Bronchial epithelial cell (primary cell): ENCODE data around the gene KIAA0753. TPM values are rescaled to one million over a fixed set of nuclear protein-coding genes. Genes with fewer than 3 reads are reported as not detected.

ENCODE experiments used
- DNase-seq: peaks from one replicate; pipeline ENCODE4 v3.0.0-alpha.2; 2010; ENCODE audit warnings: low read depth
- FAIRE-seq: peaks from 2 replicates; lab custom pipeline; 2011; peaks lifted over from hg19 to GRCh38; lab: Jason Lieb, UNC
- H3K27me3 ChIP-seq: 2 replicates; pipeline ENCODE4 v1.5.1; 2011; ENCODE audit warnings: low read length; ENCODE audit not compliant: control insufficient read depth, insufficient read depth
- H3K36me3 ChIP-seq: 2 replicates; pipeline ENCODE4 v1.5.1; 2011; ENCODE audit warnings: low read length; ENCODE audit not compliant: control insufficient read depth, insufficient read depth
- H3K4me3 ChIP-seq: 2 replicates; pipeline ENCODE4 v1.5.1; 2011; ENCODE audit warnings: mild to moderate bottlenecking, low read depth, low read length, control low read depth
- total RNA-seq: library from RNA; depleted of rRNA; stranded (reverse); fragments of >200 nt; gene quantifications from 2 replicates; pipeline ENCODE4 v1.2.1, GENCODE V29; 2014
- TF ChIP-seq, protein P1 (sequence below): IDR thresholded peaks from 2 replicates; pipeline ENCODE4 v1.5.1; 2011; ENCODE audit warnings: mild to moderate bottlenecking, moderate library complexity, low read length, control low read depth, inconsistent platforms; ENCODE audit not compliant: insufficient read depth, severe bottlenecking

Gene KIAA0753
- total RNA-seq, 1 donor from 2014 or later, result 6.6 TPM

DNA sequence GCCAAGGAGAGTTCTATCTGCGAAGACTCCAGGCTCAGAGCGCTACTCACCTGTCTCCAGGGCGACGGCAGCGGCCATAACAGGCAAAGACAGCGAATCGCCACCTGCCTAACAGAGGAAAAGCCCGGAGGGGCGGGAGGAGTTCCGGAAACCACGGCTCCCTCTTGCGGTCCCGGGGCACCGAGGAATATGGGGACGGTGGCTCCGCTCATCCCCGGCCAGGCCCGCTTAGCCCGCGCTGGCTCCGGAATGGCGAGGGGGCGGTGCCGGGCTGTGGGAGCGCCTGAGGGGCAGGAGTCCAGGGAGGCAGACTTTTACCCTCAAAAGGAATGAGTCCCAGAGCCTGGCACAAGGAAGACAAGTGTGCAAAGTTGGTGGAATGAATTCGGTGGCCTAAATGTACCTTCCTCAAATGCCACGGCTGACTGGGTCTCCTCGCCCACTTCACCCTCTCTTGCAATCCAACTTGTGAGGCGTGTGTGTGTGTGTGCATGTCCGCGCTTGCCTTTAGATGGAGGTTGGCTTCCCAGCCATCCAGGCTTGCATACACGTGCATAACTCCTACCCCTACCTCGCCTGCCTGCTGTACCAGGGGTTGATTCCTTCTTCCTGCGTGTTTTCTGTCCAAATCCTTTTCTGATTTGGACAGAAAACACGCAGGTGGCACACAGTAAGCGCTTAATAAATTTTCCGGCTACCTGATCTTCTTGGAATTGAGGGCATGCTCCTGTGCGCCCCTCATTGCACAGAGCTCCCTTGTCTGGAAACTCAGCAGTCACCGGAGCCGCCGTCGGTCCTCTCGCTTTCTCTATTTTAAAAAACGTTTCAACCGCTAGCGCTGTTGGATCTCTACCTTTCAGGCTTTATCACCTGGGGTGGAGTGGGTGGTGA lies 14.6 kb upstream of the KIAA0753 start:
- FAIRE-seq, result peak; percentile 80
- peak; percentile 84 for DNase-seq
- TF ChIP-seq, protein P1, sequence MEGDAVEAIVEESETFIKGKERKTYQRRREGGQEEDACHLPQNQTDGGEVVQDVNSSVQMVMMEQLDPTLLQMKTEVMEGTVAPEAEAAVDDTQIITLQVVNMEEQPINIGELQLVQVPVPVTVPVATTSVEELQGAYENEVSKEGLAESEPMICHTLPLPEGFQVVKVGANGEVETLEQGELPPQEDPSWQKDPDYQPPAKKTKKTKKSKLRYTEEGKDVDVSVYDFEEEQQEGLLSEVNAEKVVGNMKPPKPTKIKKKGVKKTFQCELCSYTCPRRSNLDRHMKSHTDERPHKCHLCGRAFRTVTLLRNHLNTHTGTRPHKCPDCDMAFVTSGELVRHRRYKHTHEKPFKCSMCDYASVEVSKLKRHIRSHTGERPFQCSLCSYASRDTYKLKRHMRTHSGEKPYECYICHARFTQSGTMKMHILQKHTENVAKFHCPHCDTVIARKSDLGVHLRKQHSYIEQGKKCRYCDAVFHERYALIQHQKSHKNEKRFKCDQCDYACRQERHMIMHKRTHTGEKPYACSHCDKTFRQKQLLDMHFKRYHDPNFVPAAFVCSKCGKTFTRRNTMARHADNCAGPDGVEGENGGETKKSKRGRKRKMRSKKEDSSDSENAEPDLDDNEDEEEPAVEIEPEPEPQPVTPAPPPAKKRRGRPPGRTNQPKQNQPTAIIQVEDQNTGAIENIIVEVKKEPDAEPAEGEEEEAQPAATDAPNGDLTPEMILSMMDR, result no peak
- Histone ChIP-seq H3K36me3 (no peaks in the 10 kb centered on the region), H3K4me3 (peak overlapping the region; percentile 50), H3K27me3 (no peaks in the 10 kb centered on the region)

DNA sequence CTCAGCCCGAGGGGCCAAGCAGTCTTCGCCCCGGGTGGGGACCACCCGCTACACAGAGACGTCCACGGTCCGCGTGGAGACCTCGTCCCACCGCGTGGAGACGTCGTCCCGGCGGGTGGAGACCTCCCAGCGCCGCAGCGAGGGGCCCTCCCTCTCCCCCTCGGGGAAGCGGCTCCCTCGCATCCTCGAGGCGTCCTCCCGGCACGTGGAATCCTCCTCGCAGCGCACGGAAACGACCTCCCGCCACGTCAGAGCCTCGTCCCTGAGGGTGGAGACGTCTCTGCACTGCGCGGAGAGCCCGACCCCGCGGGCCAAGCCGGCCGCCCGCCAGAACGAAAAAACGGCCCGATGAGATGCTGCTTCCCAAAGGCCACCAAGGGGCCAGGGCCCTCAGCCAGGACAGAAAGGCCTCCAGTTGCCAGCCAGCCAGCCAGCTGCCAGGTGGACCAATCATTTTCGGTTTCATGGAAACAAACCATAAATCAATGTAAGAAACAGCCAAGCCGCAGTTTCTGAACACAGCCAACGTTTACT lies 11.5 kb upstream of the KIAA0753 start:
- no peak for DNase-seq

DNA sequence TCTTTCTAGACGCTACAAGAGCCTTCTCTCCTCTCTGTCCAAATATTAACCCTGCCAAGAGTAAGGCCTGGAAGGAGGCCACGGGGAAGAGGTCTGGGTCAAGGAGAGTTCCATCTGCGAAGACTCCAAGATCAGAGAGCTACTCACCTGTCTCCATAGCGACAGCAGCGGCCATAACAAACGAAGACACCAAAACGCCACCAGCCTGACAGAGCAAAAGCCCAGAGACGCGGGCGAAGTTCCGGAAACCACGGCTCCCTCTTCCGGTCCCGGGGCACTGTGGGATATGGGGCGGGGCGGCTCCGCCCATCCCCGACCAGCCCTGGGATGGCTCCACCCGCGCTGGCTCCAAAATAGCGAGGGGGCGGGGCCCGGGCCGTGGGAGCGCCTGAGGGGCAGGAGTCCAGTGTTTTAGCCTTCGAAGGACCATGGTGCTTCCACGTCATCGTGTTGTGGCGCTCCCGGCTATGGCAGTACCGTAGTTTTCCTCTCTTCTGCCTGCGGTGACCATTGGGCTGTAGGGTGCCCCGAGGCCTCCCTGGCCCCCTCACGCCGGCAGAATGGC lies 10.9 kb upstream of the KIAA0753 start, which contains the start of the genes C17orf100 and MED31:
Gene C17orf100, plus strand, starts transcription at position 409 of the 565 bp plus-strand sequence. Its CDS starts 152 bp downstream, at position 561.
Gene MED31, minus strand, starts transcription at position 252 of the 565 bp plus-strand sequence. Its CDS starts 77 bp downstream, at position 175.
- peak; percentile 80 for DNase-seq

More for the DNA sequence above, 11.5 kb upstream of the KIAA0753 start:
- no peak for FAIRE-seq
- TF ChIP-seq, protein P1, result no peak
- H3K4me3 ChIP-seq, result peak overlapping the region; percentile 72
- no peaks in the 10 kb centered on the region for H3K27me3 ChIP-seq
- H3K36me3 ChIP-seq, result no peaks in the 10 kb centered on the region

DNA sequence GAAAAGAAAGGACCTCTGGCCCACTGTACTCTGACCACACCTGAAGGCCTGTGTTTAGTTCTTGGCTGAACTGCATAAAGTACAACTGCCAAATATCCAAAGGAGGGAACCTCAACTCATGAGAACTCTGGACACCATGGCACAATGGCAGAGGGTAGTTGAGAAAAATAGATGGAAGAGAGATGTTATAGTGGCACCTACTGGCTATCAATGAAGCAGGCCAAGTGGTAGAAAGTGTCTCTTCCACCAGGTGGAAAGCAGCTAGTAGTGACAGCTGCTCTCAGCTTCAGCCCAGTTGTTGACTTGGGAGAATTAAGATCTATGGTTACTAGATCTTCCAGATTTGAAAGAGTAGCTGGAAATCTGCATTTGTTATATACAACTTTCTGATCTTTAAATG lies 7.7 kb upstream of the KIAA0753 start:
- peak; percentile 76 for FAIRE-seq
- DNase-seq, result peak; percentile 37

More for the DNA sequence above, 10.9 kb upstream of the KIAA0753 start, which contains the start of the genes C17orf100 and MED31:
- TF ChIP-seq, protein P1, result no peak
- Histone ChIP-seq H3K36me3 (no peaks in the 10 kb centered on the region), H3K27me3 (no peaks in the 10 kb centered on the region), H3K4me3 (peak within 1 kb of the TSS; percentile 72)
- no peak for FAIRE-seq

DNA sequence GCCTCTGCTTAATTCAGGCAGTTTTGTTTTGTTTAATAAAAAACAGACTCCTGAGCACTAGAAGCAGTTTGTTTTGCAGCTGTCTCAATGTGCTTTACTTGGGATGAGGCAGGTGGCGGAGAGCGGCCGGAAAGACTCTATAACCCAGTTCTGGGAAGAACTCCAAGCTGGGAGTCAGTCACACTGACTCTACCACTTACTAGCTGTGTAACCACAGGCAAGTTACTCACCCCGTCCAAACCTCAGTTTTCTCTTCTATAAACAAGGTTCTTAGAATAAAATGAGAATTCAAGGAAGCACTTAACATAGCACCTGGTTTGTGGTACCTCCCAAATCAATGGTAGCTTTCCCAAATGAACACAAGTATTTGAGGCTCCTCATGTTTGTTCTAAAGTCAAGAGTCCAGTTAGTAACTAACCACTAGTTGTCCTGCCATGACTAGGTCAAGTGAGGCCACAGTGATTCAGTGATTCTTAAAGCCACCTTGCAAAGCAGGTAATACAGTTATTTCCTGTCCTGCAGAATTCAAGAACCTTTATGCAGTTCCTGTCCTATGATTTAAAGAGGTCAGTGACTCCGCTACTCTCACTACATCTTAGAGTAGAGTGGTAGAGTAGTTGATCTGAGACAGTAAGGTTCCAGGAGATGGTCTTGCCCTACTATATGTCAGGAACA lies 3.1 kb upstream of the KIAA0753 start:
- FAIRE-seq (no peak), DNase-seq (peak; percentile 83)
- H3K36me3 ChIP-seq, result peaks cover 1% of the 10 kb centered on the region
- H3K4me3 ChIP-seq, result no peak overlapping the region
- no peaks in the 10 kb centered on the region for H3K27me3 ChIP-seq
- TF ChIP-seq, protein P1, result no peak

More for the DNA sequence above, 7.7 kb upstream of the KIAA0753 start:
- Histone ChIP-seq H3K36me3 (no peaks in the 10 kb centered on the region), H3K4me3 (no peak overlapping the region), H3K27me3 (no peaks in the 10 kb centered on the region)
- TF ChIP-seq, protein P1, result peak; percentile 66
